SK-N-SH (cell line): ENCODE data around the gene AAGAB. TPM values are rescaled to one million over a fixed set of nuclear protein-coding genes. Genes with fewer than 3 reads are reported as not detected.

Experiments used
- CTCF ChIA-PET: fragments of 300-600, 350-600 bp; formaldehyde crosslinking; extraction: SDS; loops from one replicate; lab custom pipeline; 2021; lab: Yijun Ruan, JAX
- POLR2A ChIA-PET: fragments of 350-600 bp; sonication (Branson Sonifier 250); formaldehyde crosslinking; extraction: SDS; loops from one replicate; lab custom pipeline; 2020; ENCODE audit warnings: antibody characterized with exemption, inconsistent platforms; lab: Yijun Ruan, JAX
- DNase-seq: peaks from one replicate; pipeline ENCODE4 v3.0.0; 2012
- H2AFZ ChIP-seq: fragments of 200-600 bp; sonication (generic); 2 replicates; pipeline ENCODE4 v1.8.1; 2016; ENCODE audit warnings: antibody characterized with exemption, mild to moderate bottlenecking, low read depth
- H3F3A ChIP-seq: fragments of 200-600 bp; sonication (generic); replicated peaks from 2 replicates; pipeline ENCODE3; 2016; ENCODE audit warnings: antibody characterized with exemption, mild to moderate bottlenecking; ENCODE audit not compliant: insufficient read depth
- H3K27ac ChIP-seq, 2 experiments: fragments of 200-500 bp in 1 of 2; fragments of 200-600 bp in 1 of 2; sonication (Bioruptor generic) in 1 of 2; sonication (generic), shearing (Covaris generic) in 1 of 2; 2 replicates each; pipeline versions ENCODE4 v1.5.1 to v1.6.1; 2014 to 2016; ENCODE audit warnings: low read depth in 2 of 2, inconsistent platforms in 1 of 2, low read length in 1 of 2, mild to moderate bottlenecking in 1 of 2, mixed read lengths in 1 of 2
- H3K27me3 ChIP-seq: fragments of 200-600 bp; sonication (generic), shearing (Covaris generic); 2 replicates; pipeline ENCODE4 v1.6.1; 2016; ENCODE audit warnings: mixed run types; ENCODE audit not compliant: insufficient read depth
- H3K36me3 ChIP-seq, 2 experiments: fragments of 200-500 bp in 1 of 2; fragments of 200-600 bp in 1 of 2; sonication (Bioruptor generic) in 1 of 2; sonication (generic) in 1 of 2; replicated peaks in 1 of 2; 2 replicates each; pipeline versions ENCODE3 to v1.5.1; 2014 to 2016; ENCODE audit warnings: low read length in 1 of 2, mild to moderate bottlenecking in 1 of 2; ENCODE audit not compliant: insufficient read depth in 2 of 2, control insufficient read depth in 1 of 2
- H3K4me1 ChIP-seq, 2 experiments: fragments of 200-500 bp in 1 of 2; fragments of 200-600 bp in 1 of 2; sonication (Bioruptor generic) in 1 of 2; sonication (generic), shearing (Covaris generic) in 1 of 2; 2 replicates each; pipeline versions ENCODE4 v1.5.1 to v1.6.1; 2014 to 2016; ENCODE audit warnings: low read depth in 1 of 2, low read length in 1 of 2, mixed run types in 1 of 2; ENCODE audit not compliant: insufficient read depth in 2 of 2, control insufficient read depth in 1 of 2
- H3K4me2 ChIP-seq: fragments of 200-600 bp; sonication (generic), shearing (Covaris generic); 2 replicates; pipeline ENCODE4 v1.6.1; 2017; ENCODE audit warnings: mixed run types
- H3K4me3 ChIP-seq, 2 experiments: fragments of 200-500 bp in 1 of 2; fragments of 200-600 bp in 1 of 2; sonication (Bioruptor generic) in 1 of 2; sonication (generic), shearing (Covaris generic) in 1 of 2; 2 replicates each; pipeline versions ENCODE4 v1.5.1 to v1.8.1; 2014 to 2016; ENCODE audit warnings: low read depth in 2 of 2, inconsistent platforms in 1 of 2, low read length in 1 of 2, mild to moderate bottlenecking in 1 of 2, mixed read lengths in 1 of 2, moderate library complexity in 1 of 2
- H3K79me2 ChIP-seq: fragments of 200-600 bp; sonication (generic); 2 replicates; pipeline ENCODE4 v1.8.1; 2017; ENCODE audit warnings: mild to moderate bottlenecking; ENCODE audit not compliant: insufficient read depth
- H3K9ac ChIP-seq: fragments of 200-600 bp; sonication (generic); 2 replicates; pipeline ENCODE4 v1.6.1; 2017; ENCODE audit warnings: mixed run types
- H3K9me2 ChIP-seq: fragments of 200-600 bp; sonication (generic); 2 replicates; pipeline ENCODE4 v1.6.1; 2017; ENCODE audit warnings: mixed run types
- H3K9me3 ChIP-seq: fragments of 200-600 bp; sonication (generic); 2 replicates; pipeline ENCODE4 v1.6.1; 2017; ENCODE audit warnings: mixed run types, mild to moderate bottlenecking, moderate library complexity
- H4K20me1 ChIP-seq: fragments of 200-600 bp; sonication (generic); 2 replicates; pipeline ENCODE4 v1.6.1; 2017; ENCODE audit warnings: mild to moderate bottlenecking, mixed run types; ENCODE audit not compliant: insufficient read depth
- CHD2 ChIP-seq: fragments of 150-350 bp; IDR thresholded peaks from 2 replicates; pipeline ENCODE4 v1.6.1; 2018; ENCODE audit warnings: low read length; ENCODE audit not compliant: partially characterized antibody
- CTCF ChIP-seq: fragments of 200-600 bp; sonication (generic); IDR thresholded peaks from 2 replicates; pipeline ENCODE4 v1.6.1; 2017; ENCODE audit warnings: antibody characterized with exemption, mild to moderate bottlenecking, moderate library complexity
- ELF1 ChIP-seq: IDR thresholded peaks from 2 replicates; pipeline ENCODE4 v1.4.0; 2012
- EP300 ChIP-seq, 2 experiments: IDR thresholded peaks; 2 replicates each; pipeline versions ENCODE4 v1.4.0 to v1.6.1; 2012; ENCODE audit warnings: borderline replicate concordance in 1 of 2, low read depth in 1 of 2, low read length in 1 of 2
- EZH2phosphoT487 ChIP-seq: fragments of 200-600 bp; sonication (generic); IDR thresholded peaks from 2 replicates; pipeline ENCODE4 v1.6.1; 2017; ENCODE audit warnings: low read depth, mixed run types, mild to moderate bottlenecking, antibody characterized with exemption, moderate library complexity, borderline replicate concordance
- FOSL2 ChIP-seq: IDR thresholded peaks from 2 replicates; pipeline ENCODE4 v1.4.0; 2012; ENCODE audit warnings: low read depth, mild to moderate bottlenecking, moderate library complexity, borderline replicate concordance
- FOXJ3 ChIP-seq: sonication (generic); formaldehyde crosslinking; IDR thresholded peaks from 2 replicates; pipeline ENCODE4 v1.5.1; 2020; ENCODE audit warnings: mild to moderate bottlenecking, missing genetic modification reagents
- FOXM1 ChIP-seq: IDR thresholded peaks from 2 replicates; pipeline ENCODE4 v1.4.0; 2012; ENCODE audit warnings: low read depth, mild to moderate bottlenecking
- GABPA ChIP-seq: IDR thresholded peaks from 2 replicates; pipeline ENCODE4 v1.4.0; 2012; ENCODE audit warnings: low read depth, mild to moderate bottlenecking
- GATA2 ChIP-seq: sonication (generic); formaldehyde crosslinking; IDR thresholded peaks from 2 replicates; pipeline ENCODE4 v1.5.0; 2020; ENCODE audit warnings: mild to moderate bottlenecking, missing genetic modification reagents
- IRF3 ChIP-seq: fragments of 150-350 bp; IDR thresholded peaks from 2 replicates; pipeline ENCODE4 v1.6.1; 2016; ENCODE audit warnings: mild to moderate bottlenecking, low read depth, low read length
- JUND ChIP-seq: IDR thresholded peaks from 2 replicates; pipeline ENCODE4 v1.4.0; 2012
- MEF2A ChIP-seq: IDR thresholded peaks from 2 replicates; pipeline ENCODE4 v1.4.0; 2012; ENCODE audit warnings: low read depth, borderline replicate concordance
- NFIC ChIP-seq: IDR thresholded peaks from 2 replicates; pipeline ENCODE4 v1.4.0; 2012; ENCODE audit warnings: borderline replicate concordance
- PBX3 ChIP-seq: IDR thresholded peaks from 2 replicates; pipeline ENCODE4; 2012
- POLR2AphosphoS5 ChIP-seq: IDR thresholded peaks from 2 replicates; pipeline ENCODE4 v1.6.1; 2012; ENCODE audit warnings: low read depth, low read length
- RAD21 ChIP-seq: IDR thresholded peaks from 2 replicates; pipeline ENCODE4 v1.6.1; 2012; ENCODE audit warnings: mild to moderate bottlenecking, low read length
- RCOR1 ChIP-seq: fragments of 150-350 bp; IDR thresholded peaks from 2 replicates; pipeline ENCODE4 v1.6.1; 2017; ENCODE audit warnings: antibody characterized with exemption, low read length
- RXRA ChIP-seq: IDR thresholded peaks from 2 replicates; pipeline ENCODE4 v1.4.0; 2012; ENCODE audit warnings: low read depth, mild to moderate bottlenecking, borderline replicate concordance
- SMC3 ChIP-seq: IDR thresholded peaks from 2 replicates; pipeline ENCODE4 v1.6.1; 2012; ENCODE audit warnings: low read depth, low read length, improper control_type of control experiment
- TAF1 ChIP-seq: IDR thresholded peaks from 2 replicates; pipeline ENCODE4 v1.6.1; 2012; ENCODE audit warnings: low read depth, mild to moderate bottlenecking, low read length, moderate library complexity, borderline replicate concordance
- TEAD4 ChIP-seq: IDR thresholded peaks from 2 replicates; pipeline ENCODE4 v1.4.0; 2012; ENCODE audit warnings: mild to moderate bottlenecking, borderline replicate concordance; ENCODE audit not compliant: insufficient read depth
- USF2 ChIP-seq: fragments of 150-350 bp; IDR thresholded peaks from 2 replicates; pipeline ENCODE4 v1.6.1; 2017; ENCODE audit warnings: antibody characterized with exemption, low read length, low read depth, borderline replicate concordance
- YY1 ChIP-seq: IDR thresholded peaks from 2 replicates; pipeline ENCODE4 v1.4.0; 2012; ENCODE audit warnings: low read depth, mild to moderate bottlenecking
- ZBTB33 ChIP-seq: IDR thresholded peaks from 2 replicates; pipeline ENCODE4 v1.4.0; 2012; ENCODE audit warnings: low read depth, borderline replicate concordance
- WGBS: methylation state at CpG from one replicate; pipeline ENCODE4 v1.1.6; 2017; ENCODE audit warnings: low lambda C conversion rate; 5-methylcytosine and 5-hydroxymethylcytosine counted together
- polyA plus RNA-seq, 3 experiments: library from polyadenylated mRNA; depleted of rRNA; stranded (reverse); fragments of >200 nt; gene quantifications; 2 replicates each; pipeline ENCODE4 v1.2.3, GENCODE V29; 2012

The AAGAB gene
- polyA plus RNA-seq (2012; rRNA removed) = 24.9 and 32.8 TPM in 2 replicates
- polyA plus RNA-seq (2012; cell fraction: cytosol; rRNA removed) = 37.6 and 42.0 TPM in 2 replicates
- polyA plus RNA-seq (2012; cell fraction: nucleus; rRNA removed) = 11.2 and 15.6 TPM in 2 replicates

- peaks cover 3 to 6% of the 10 kb centered on the region in 2 experiments; a peak in 3 of 4 replicates for H3K4me1 ChIP-seq
- H3F3A ChIP-seq = peaks cover 5% of the 10 kb centered on the region
- no peaks in the 10 kb centered on the region for H3K27me3 ChIP-seq
- ChIA-PET CTCF (interaction anchor here (0.7 to 1.7 kb wide), 3 partner anchors 50 to 308 kb away, joined by 3 to 5 read pairs (median 3); no protein-coding TSS in a partner anchor), POLR2A (interaction anchor here (0.6 to 1.0 kb wide), 2 partner anchors 10 to 55 kb away, joined by 3 to 4 read pairs; no protein-coding TSS in a partner anchor)
- no peaks in the 10 kb centered on the region for H3K9me2 ChIP-seq
- DNase-seq = peak; percentile 99
- no peaks in the 10 kb centered on the region for H3K36me3 ChIP-seq
- peak within 1 kb of the TSS; percentile 78 for H3K4me2 ChIP-seq
- peaks cover 49% of the 10 kb centered on the region for H3K79me2 ChIP-seq
- H3K9ac ChIP-seq = peak within 1 kb of the TSS; percentile 97
- peak within 1 kb of the TSS; percentile 86 to 95 for H3K27ac ChIP-seq
- WGBS = 0% methylated on average over 14 of the region's 76 CpGs
- no peaks in the 10 kb centered on the region for H3K9me3 ChIP-seq
- peak within 1 kb of the TSS; percentile 69 to 96 for H3K4me3 ChIP-seq
- no peaks in the 10 kb centered on the region for H4K20me1 ChIP-seq
- peak within 1 kb of the TSS; percentile 84 for H2AFZ ChIP-seq
- TF ChIP-seq FOXM1 (0 out of 2 replicates have a peak, but pooled peaks have one; percentile 31), CHD2 (peak; percentile 69), ELF1 (peak; percentile 98), USF2 (no peak), YY1 (peak; percentile 90), IRF3 (no peak), CTCF (no peak), RCOR1 (no peak), POLR2AphosphoS5 (peak; percentile 79), TAF1 (peak; percentile 94), JUND (peak; percentile 67; the same call in 1 of the 2 replicates), MEF2A (no peak; the same call in 1 of the 2 replicates), RXRA (no peak), FOSL2 (peak; percentile 48; the same call in 1 of the 2 replicates), NFIC (no peak), RAD21 (no peak), TEAD4 (0 out of 2 replicates have a peak, but pooled peaks have one; percentile 31), SMC3 (no peak), EP300 (IDR thresholded peaks at IDR 0.05; ENCODE audit: borderline replicate concordance in 1 of 2, low read depth in 1 of 2, low read length in 1 of 2) (peak in 1 of 2 experiments; percentile 79; a peak in 2 of 4 replicates), GABPA (peak; percentile 79), PBX3 (peak; percentile 48; the same call in 1 of the 2 replicates), GATA2 (CRISPR knock-in tag) (peak; percentile 69), ZBTB33 (peak; percentile 43; the same call in 1 of the 2 replicates), FOXJ3 (CRISPR knock-in tag) (no peak), EZH2phosphoT487 (no peak)
Measured at GRCh38 chr15:67254238-67255175, at the start of gene AAGAB, which contains the start of gene IQCH. Gene AAGAB, minus strand, starts transcription at chr15:67254661. Its CDS starts 30 bp downstream, at chr15:67254631. Gene IQCH, plus strand, starts transcription at chr15:67254786. Its CDS starts 111 bp downstream, at chr15:67254897.
